H9 (cell line): Measurements from ENCODE around the gene HS2ST1. TPM values are rescaled to one million over a fixed set of nuclear protein-coding genes. Genes with fewer than 3 reads are reported as not detected.

Source experiments
- DNase-seq: peaks from one replicate; pipeline ENCODE4 v3.0.0-alpha.2; 2017
- H2AFZ ChIP-seq: one replicate; pipeline ENCODE4 v1.6.1; 2013; ENCODE audit warnings: mild to moderate bottlenecking, low read length, control low read depth, moderate library complexity
- H2AK5ac ChIP-seq: 2 replicates; pipeline ENCODE4 v1.6.1; 2013; ENCODE audit warnings: low read length, control low read depth, mixed read lengths; ENCODE audit not compliant: insufficient read length
- H2BK120ac ChIP-seq: one replicate; pipeline ENCODE4 v1.6.1; 2013; ENCODE audit warnings: low read depth, mild to moderate bottlenecking, low read length, control low read depth, inconsistent platforms; ENCODE audit not compliant: poor library complexity, severe bottlenecking
- H2BK12ac ChIP-seq: 2 replicates; pipeline ENCODE4 v1.6.1; 2013; ENCODE audit warnings: low read length, control low read depth, mixed read lengths, low read depth; ENCODE audit not compliant: insufficient read length
- H2BK15ac ChIP-seq: 2 replicates; pipeline ENCODE4 v1.6.1; 2013; ENCODE audit warnings: low read depth, low read length, control low read depth
- H2BK20ac ChIP-seq: one replicate; pipeline ENCODE4 v1.6.1; 2013; ENCODE audit warnings: low read depth, mild to moderate bottlenecking, low read length, control low read depth, inconsistent platforms; ENCODE audit not compliant: poor library complexity, severe bottlenecking
- H2BK5ac ChIP-seq: 2 replicates; pipeline ENCODE4 v1.6.1; 2013; ENCODE audit warnings: low read length, control low read depth, mixed read lengths; ENCODE audit not compliant: insufficient read length
- H3K14ac ChIP-seq: 2 replicates; pipeline ENCODE4 v1.6.1; 2013; ENCODE audit warnings: low read length, control low read depth; ENCODE audit not compliant: insufficient read depth
- H3K18ac ChIP-seq: 2 replicates; pipeline ENCODE4 v1.6.1; 2013; ENCODE audit warnings: low read depth, mild to moderate bottlenecking, mixed read lengths, low read length, control low read depth; ENCODE audit not compliant: insufficient read length
- H3K23ac ChIP-seq: 2 replicates; pipeline ENCODE4 v1.6.1; 2013; ENCODE audit warnings: low read length, control low read depth, mixed read lengths, low read depth; ENCODE audit not compliant: insufficient read length
- H3K23me2 ChIP-seq: 2 replicates; pipeline ENCODE4 v1.6.1; 2013; ENCODE audit warnings: low read depth, mild to moderate bottlenecking, mixed read lengths, low read length, control low read depth; ENCODE audit not compliant: insufficient read length, poor library complexity, severe bottlenecking
- H3K27ac ChIP-seq: 2 replicates; pipeline ENCODE4 v1.5.1; 2013; ENCODE audit warnings: low read length, control low read depth, mixed read lengths, low read depth; ENCODE audit not compliant: insufficient read length
- H3K27me3 ChIP-seq: 2 replicates; pipeline ENCODE4 v1.6.1; 2013; ENCODE audit warnings: low read length, control low read depth, inconsistent platforms; ENCODE audit not compliant: insufficient read depth
- H3K4ac ChIP-seq: 2 replicates; pipeline ENCODE4 v1.6.1; 2013; ENCODE audit warnings: low read depth, mild to moderate bottlenecking, control low read depth, inconsistent platforms, low read length, moderate library complexity
- H3K4me1 ChIP-seq: 2 replicates; pipeline ENCODE4 v1.6.1; 2013; ENCODE audit warnings: low read length, control low read depth, inconsistent platforms; ENCODE audit not compliant: insufficient read depth
- H3K4me2 ChIP-seq: 2 replicates; pipeline ENCODE4 v1.6.1; 2013; ENCODE audit warnings: low read length, control low read depth, mixed read lengths; ENCODE audit not compliant: insufficient read length, insufficient read depth
- H3K56ac ChIP-seq: 2 replicates; pipeline ENCODE4 v1.6.1; 2013; ENCODE audit warnings: low read depth, mild to moderate bottlenecking, mixed read lengths, low read length, control low read depth; ENCODE audit not compliant: insufficient read length
- H3K79me1 ChIP-seq: 2 replicates; pipeline ENCODE4 v1.6.1; 2013; ENCODE audit warnings: low read depth, mild to moderate bottlenecking, moderate library complexity, low read length, control low read depth, inconsistent platforms; ENCODE audit not compliant: insufficient read depth, poor library complexity, severe bottlenecking
- H3K79me2 ChIP-seq: 2 replicates; pipeline ENCODE4 v1.6.1; 2013; ENCODE audit warnings: low read length, control low read depth, inconsistent platforms; ENCODE audit not compliant: insufficient read depth
- H3K9ac ChIP-seq: 2 replicates; pipeline ENCODE4 v1.6.1; 2013; ENCODE audit warnings: low read length, control low read depth, mixed read lengths; ENCODE audit not compliant: insufficient read length; ENCODE audit errors: extremely low read depth
- H3K9me3 ChIP-seq: one replicate; pipeline ENCODE4 v1.6.1; 2013; ENCODE audit warnings: low read depth, low read length, inconsistent platforms; ENCODE audit not compliant: control insufficient read depth
- H3T11ph ChIP-seq: one replicate; pipeline ENCODE4 v1.6.1; 2013; ENCODE audit warnings: mild to moderate bottlenecking, low read length, control low read depth, inconsistent platforms
- H4K20me1 ChIP-seq: one replicate; pipeline ENCODE4 v1.6.1; 2013; ENCODE audit not compliant: control insufficient read depth, insufficient read length, insufficient read depth
- H4K5ac ChIP-seq: 2 replicates; pipeline ENCODE4 v1.6.1; 2013; ENCODE audit warnings: low read depth, mild to moderate bottlenecking, mixed read lengths, low read length, control low read depth; ENCODE audit not compliant: insufficient read length
- H4K8ac ChIP-seq: replicated peaks from 2 replicates; pipeline ENCODE4 v1.6.1; 2013; ENCODE audit warnings: low read length, control low read depth, mixed read lengths, low read depth; ENCODE audit not compliant: insufficient read length
- H4K91ac ChIP-seq: 2 replicates; pipeline ENCODE4 v1.6.1; 2013; ENCODE audit warnings: low read depth, mild to moderate bottlenecking, moderate library complexity, mixed read lengths, low read length, control low read depth; ENCODE audit not compliant: insufficient read length
- H3K27ac Mint-ChIP-seq, 3 experiments: 2 replicates in 2 of 3; 3 replicates in 1 of 3; pipeline ENCODE4 v1.8.0; 2020 to 2021; ENCODE audit warnings: mixed read lengths in 3 of 3, mild to moderate bottlenecking in 1 of 3, moderate library complexity in 1 of 3
- H3K27me3 Mint-ChIP-seq: 2 replicates; pipeline ENCODE4 v1.8.0; 2021; ENCODE audit warnings: low read depth, mild to moderate bottlenecking, moderate library complexity, mixed read lengths
- H3K36me3 Mint-ChIP-seq, 3 experiments: 2 replicates in 2 of 3; 3 replicates in 1 of 3; pipeline ENCODE4 v1.8.0; 2020 to 2021; ENCODE audit warnings: low read depth in 3 of 3, mixed read lengths in 3 of 3; ENCODE audit not compliant: insufficient read depth in 1 of 3
- H3K4me1 Mint-ChIP-seq, 2 experiments: 2 replicates each; pipeline ENCODE4 v1.8.0; 2020; ENCODE audit warnings: mixed read lengths in 2 of 2
- H3K4me3 Mint-ChIP-seq, 2 experiments: 2 replicates in 1 of 2; 3 replicates in 1 of 2; pipeline ENCODE4 v1.8.0; 2020 to 2021; ENCODE audit warnings: mild to moderate bottlenecking in 2 of 2, mixed read lengths in 2 of 2, moderate library complexity in 1 of 2
- H3K9me3 Mint-ChIP-seq, 2 experiments: 2 replicates in 1 of 2; 3 replicates in 1 of 2; pipeline ENCODE4 v1.8.0; 2020; ENCODE audit warnings: mild to moderate bottlenecking in 2 of 2, mixed read lengths in 2 of 2, moderate library complexity in 1 of 2
- WGBS: extraction: QIAGEN DNeasy Blood & Tissue Kit; methylation state at CpG from one replicate; pipeline ENCODE4 v1.1.7; 2013; ENCODE audit warnings: missing lambda C conversion rate, low lambda C conversion rate, mixed read lengths; ENCODE audit not compliant: insufficient read length; ENCODE audit errors: extremely low coverage; 5-methylcytosine and 5-hydroxymethylcytosine counted together
- total RNA-seq: library from RNA; stranded (reverse); gene quantifications from 2 replicates; pipeline ENCODE4 v1.2.1, GENCODE V29; 2021
- TF ChIP-seq, protein P1 (sequence below): fragments of 200-600 bp; sonication (generic); conservative IDR thresholded peaks from 3 replicates; pipeline ENCODE4 v1.8.0; 2021; ENCODE audit warnings: antibody characterized with exemption, mild to moderate bottlenecking

HS2ST1 gene
- total RNA-seq, 1 experiment from 2014 or later = 20.1 TPM

DNA sequence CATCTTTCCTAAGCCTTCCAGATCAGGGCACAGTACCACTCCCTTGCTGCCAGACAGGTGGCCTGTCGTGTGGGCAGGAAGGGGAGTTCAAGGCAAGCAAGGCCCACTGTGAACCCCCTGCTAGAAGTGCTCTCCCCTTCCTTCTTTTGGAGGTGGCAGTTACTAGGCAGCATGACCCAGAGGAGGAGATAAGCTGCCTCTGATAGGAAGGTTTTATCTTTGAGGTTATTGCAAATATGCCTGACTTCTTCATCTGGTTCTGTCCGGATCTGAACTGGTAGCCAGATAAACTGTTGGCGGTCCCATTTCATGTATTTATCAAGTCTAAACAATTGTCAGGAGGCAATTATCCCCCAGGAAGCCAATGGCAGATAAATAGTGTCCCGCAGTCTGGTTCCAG lies 216.0 kb downstream of the HS2ST1 start:
- Histone ChIP-seq H3K56ac (no peak overlapping the region), H3K14ac (no peak overlapping the region), H3K4ac (no peak overlapping the region), H3K23ac (no peak overlapping the region), H4K91ac (no peak overlapping the region), H3K9ac (no peak overlapping the region), H2BK20ac (no peak overlapping the region), H3K18ac (no peak overlapping the region), H3K79me2 (no peaks in the 10 kb centered on the region), H4K8ac (no peak overlapping the region), H4K5ac (no peak overlapping the region), H3K9me3 (no peaks in the 10 kb centered on the region), H2BK120ac (no peak overlapping the region), H3K23me2 (peaks cover 6% of the 10 kb centered on the region), H2AFZ (no peak overlapping the region), H3K79me1 (no peaks in the 10 kb centered on the region), H3T11ph (no peak overlapping the region), H4K20me1 (no peaks in the 10 kb centered on the region), H2AK5ac (no peak overlapping the region), H2BK15ac (no peak overlapping the region), H3K4me1 (no peaks in the 10 kb centered on the region), H3K4me2 (no peak overlapping the region), H3K27me3 (no peaks in the 10 kb centered on the region; the same call in 1 of the 2 replicates), H2BK5ac (no peak overlapping the region), H3K27ac (no peak overlapping the region), H2BK12ac (no peak overlapping the region)
- no peak overlapping the region for H3K27ac Mint-ChIP-seq
- H3K9me3 Mint-ChIP-seq = no peaks in the 10 kb centered on the region
- no CpG with 5 or more reads among the region's 4 CpGs for WGBS
- H3K4me3 Mint-ChIP-seq = no peak overlapping the region; a peak in 1 of 5 replicates
- peaks cover 9% of the 10 kb centered on the region in 2 experiments for H3K4me1 Mint-ChIP-seq
- TF ChIP-seq, protein P1, sequence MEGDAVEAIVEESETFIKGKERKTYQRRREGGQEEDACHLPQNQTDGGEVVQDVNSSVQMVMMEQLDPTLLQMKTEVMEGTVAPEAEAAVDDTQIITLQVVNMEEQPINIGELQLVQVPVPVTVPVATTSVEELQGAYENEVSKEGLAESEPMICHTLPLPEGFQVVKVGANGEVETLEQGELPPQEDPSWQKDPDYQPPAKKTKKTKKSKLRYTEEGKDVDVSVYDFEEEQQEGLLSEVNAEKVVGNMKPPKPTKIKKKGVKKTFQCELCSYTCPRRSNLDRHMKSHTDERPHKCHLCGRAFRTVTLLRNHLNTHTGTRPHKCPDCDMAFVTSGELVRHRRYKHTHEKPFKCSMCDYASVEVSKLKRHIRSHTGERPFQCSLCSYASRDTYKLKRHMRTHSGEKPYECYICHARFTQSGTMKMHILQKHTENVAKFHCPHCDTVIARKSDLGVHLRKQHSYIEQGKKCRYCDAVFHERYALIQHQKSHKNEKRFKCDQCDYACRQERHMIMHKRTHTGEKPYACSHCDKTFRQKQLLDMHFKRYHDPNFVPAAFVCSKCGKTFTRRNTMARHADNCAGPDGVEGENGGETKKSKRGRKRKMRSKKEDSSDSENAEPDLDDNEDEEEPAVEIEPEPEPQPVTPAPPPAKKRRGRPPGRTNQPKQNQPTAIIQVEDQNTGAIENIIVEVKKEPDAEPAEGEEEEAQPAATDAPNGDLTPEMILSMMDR = no peak
- H3K36me3 Mint-ChIP-seq = no peaks in the 10 kb centered on the region
- no peak for DNase-seq
- H3K27me3 Mint-ChIP-seq = peaks cover 28% of the 10 kb centered on the region
